ENCODE measurements around the gene RALGAPA2.

DNA sequence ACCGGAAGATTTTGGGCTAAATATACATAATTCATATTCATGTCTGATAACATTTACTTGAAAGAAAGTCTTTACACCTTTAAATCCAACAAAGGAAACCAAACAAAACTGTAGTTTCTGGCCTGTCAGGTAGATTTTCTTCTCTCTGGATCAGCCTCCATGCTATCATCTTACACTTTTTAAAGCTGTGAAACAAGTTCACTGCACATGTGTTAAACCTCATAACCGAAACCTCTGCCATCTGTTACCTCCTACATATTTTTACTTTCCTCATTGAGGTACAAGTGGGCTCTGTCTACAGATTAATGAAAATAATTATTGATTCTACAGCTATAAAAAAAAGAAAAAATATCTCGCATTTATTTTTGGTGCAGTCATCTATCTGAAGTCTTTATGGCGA is 149.9 kb downstream of the RALGAPA2 start:
- TF ChIP-seq, protein P1, sequence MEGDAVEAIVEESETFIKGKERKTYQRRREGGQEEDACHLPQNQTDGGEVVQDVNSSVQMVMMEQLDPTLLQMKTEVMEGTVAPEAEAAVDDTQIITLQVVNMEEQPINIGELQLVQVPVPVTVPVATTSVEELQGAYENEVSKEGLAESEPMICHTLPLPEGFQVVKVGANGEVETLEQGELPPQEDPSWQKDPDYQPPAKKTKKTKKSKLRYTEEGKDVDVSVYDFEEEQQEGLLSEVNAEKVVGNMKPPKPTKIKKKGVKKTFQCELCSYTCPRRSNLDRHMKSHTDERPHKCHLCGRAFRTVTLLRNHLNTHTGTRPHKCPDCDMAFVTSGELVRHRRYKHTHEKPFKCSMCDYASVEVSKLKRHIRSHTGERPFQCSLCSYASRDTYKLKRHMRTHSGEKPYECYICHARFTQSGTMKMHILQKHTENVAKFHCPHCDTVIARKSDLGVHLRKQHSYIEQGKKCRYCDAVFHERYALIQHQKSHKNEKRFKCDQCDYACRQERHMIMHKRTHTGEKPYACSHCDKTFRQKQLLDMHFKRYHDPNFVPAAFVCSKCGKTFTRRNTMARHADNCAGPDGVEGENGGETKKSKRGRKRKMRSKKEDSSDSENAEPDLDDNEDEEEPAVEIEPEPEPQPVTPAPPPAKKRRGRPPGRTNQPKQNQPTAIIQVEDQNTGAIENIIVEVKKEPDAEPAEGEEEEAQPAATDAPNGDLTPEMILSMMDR (IDR thresholded peaks at IDR 0.05; ENCODE audit: extremely low read depth in 1 of 2, insufficient read depth in 1 of 2, low read depth in 1 of 2, low read length in 2 of 2): no peak
- TF ChIP-seq POLR2A (IDR thresholded peaks at IDR 0.05; ENCODE audit: low read depth, low read length): no peak

Measured in endothelial cell of umbilical vein (primary cell).